ENCODE results near the gene ZNF69.

DNA sequence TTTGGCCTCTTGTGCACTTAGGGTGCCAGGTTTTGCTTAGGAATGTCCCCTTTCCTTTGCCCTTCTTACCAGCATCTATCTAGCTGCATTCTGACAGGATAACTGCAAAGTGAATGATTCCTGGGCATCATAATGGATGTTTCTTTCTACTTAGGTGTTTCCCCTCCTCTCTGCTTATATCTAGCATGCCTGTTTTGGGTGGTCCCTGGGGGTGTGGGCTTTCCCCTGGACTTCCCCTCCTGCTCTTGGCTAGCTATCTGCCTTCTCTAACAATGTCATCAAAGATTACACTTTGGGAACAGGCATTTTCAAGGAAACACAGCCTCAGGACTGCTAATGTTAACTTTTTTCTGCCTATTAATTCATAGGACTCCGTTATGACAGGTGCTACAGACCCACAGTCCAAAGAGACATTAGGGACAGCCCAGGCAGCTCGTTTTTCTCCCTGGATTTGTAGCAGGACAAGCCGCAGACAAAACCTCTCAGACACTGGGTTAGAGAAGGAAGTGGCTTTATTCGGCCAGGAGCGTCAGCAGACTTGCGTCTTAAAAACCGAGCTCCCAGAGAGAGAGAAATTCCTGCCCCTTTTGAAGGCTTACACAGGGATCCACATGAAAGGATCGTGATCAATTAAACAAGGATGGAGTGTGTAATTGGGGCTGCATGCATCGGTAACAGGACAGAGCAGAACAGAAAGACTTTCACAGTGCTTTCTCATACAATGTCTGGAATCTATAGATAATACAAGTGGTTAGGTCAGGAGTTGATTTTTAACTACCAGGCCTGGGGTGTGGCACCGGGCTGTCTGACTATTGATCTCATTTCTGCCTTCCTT is 54.6 kb downstream of the ZNF69 start:
- TF ChIP-seq POLR2A (IDR thresholded peaks at IDR 0.05; ENCODE audit: low read length) (no peak), GATA1 (IDR thresholded peaks at IDR 0.05; ENCODE audit: low read depth, low read length) (no peak)

Measured in erythroblast (primary cell).